NCI-H82 (cell line): Measurements from ENCODE around the gene AIM2.
"Not testable (repeated sequence)": the region's sequence is repeated elsewhere in the genome, so short reads cannot be mapped to it uniquely, and the experiment has no call there.

Experiments used
- DNase-seq: peaks from one replicate; lab custom pipeline; 2025; lab: John Stamatoyannopoulos, UW

The AIM2 gene

DNA sequence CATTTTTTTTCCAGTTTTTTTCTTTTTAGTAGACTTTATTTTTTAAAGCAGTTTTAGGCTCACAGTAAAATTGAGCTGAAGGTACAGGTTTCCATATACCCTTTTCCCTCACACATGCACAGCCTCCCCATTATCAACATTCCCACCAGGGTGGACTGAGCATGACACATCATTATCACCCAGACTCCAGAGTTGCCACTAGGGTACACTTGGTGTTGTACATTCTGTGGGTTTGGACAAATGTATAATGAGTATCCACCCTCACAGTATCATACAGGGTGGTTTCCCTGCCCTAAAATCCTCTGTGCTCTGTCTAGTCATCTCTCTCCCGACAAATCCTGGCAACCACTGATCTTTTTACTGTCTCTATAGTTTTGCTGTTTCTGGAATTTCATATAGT is 3.0 kb upstream of the AIM2 start:
- DNase-seq, result no peak

DNA sequence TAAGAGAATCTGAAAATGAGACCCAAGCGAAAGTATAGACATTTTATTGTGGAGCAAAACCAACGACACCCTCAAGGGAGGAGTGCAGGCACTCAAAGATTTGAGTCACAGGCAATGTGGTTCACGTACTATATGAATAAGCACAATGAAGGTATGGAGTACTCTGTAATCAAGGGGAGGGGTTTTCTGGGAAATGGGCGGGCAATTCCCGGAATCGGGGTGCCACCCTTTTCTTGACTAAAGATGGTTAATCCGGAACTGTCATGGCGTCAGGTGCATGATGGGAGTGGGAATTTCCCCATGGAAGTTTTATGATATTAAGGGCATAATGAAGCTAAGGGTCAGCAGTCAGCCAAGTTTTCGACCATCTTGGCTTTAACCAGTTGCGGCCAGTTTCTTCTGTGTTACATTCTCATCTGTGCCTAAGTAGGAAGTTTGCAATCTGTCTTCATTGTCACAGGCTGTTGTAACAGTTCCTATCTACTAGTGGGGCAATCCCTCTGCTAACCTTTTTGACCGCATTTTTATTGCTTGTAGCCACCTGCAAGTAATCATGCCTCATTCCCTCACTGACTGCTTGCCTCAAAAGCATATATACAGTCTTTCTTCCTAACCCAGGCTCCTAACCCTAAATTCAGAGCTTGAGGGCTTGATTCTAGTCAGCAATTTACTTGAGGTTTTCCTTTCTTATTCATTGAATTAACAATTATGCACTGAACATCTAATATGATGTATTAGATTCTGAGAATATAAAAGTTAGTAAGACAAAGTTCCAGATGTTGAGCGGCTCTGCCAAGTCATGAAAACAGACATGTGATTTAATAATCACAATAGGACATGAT is 775 bp upstream of the AIM2 start:
- no peak for DNase-seq

DNA sequence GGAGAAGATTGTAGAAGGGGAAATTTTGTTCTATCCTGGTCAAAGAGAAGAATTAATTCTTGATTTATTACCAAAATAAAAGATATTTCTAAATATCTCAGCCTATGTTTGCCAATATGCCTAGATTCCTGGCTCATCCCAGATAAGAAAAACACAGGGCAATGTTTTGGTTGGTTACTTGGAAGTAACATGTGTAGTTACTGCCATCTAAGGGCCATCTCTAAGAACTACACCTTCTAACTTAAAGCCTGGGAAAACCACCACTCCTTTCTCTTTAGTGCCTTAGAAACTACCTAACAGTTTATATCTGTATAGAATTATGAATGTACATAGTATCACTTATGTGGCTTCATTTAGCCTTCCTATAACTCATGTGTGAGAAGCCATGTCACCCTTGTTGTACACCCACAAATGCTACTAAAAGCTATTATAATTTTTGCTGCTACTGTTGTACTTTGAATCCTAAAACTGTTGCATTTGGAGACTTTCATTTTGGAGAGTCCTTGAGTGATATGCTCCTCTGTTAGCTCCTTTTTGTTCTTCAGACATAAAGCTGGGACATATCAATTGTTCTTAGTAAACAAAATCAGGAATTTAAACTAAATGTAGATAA is 4.5 kb downstream of the AIM2 start:
- DNase-seq, result peak; percentile 80

DNA sequence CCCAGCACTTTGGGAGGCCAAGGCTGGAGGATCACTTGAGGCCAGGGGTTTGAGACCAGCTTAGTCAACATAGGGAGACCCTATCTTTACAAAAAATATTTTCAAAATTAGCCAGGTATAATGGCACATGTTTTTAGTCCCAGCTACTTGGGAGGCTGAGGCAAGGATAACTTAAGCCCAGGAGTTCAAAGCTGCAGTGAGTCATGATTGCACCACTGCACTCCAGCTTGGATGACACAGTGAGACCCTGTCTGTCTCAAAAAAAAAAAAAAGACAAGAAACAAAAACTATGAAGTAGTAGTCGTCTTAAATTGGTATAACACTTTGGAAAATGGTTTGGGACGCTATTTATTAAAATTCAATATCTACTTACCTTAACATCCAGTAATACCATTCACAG is 7.7 kb downstream of the AIM2 start:
- DNase-seq, result no peak

DNA sequence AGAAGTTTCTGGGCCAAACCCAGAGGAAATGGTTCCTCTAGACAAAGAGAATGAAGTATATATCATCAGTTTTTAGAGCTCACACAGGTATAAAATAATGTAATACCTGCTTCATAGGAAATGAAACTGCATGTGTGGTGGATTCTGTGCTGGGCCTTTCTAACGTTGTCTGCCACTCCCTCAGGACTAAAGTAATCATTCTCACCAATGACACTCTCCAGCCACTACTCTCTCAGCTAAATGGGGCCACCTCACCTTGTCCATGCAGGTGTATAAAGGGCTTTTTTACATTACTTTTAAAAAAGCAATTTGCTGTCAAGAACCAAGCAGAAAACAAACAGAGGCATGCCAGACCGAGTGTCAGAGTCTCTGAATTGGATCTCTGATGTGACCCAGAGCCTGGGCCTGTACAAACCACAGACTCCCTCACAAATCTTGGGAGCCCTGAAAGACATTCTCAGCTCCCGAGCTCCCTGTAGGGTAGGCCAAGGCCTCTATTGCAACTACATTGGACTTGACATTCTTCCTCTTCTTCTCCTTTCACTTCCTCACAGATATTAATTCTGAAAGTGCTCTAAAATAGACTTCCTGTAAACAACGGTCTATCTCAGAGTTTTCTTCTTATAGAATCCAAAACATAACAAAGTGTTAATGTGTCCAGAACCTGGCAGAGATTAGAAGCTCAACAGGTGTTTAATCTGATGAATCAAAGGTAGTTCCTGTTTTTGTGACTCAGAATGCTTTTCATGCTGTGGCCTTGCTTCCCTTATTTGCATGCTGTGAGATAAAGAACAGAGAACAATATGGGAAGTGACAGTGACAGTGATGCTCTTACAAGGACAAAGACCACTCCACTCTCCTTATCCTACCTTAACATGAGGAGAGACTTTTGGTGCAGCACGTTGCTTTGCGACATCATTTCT is 8.6 kb downstream of the AIM2 start:
- no peak for DNase-seq

DNA sequence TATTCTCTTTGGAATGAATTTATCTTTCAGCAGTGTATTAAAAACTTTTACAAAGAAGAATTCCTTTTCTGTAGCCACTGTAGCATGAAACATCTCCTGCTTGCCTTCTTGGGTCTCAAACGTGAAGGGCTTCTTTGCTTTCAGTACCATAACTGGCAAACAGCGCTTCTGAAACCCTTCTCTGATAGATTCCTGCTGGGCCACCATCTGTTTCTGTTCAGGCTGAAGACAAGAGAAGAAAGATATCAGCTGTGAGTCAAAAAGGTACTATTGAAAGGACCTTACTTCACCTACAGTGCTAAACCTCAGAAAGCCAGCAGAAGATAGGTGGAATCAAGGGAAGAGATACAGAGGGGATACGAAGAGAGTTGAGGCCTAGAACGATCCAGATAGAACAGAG is 10.5 kb downstream of the AIM2 start:
- DNase-seq, result no peak

DNA sequence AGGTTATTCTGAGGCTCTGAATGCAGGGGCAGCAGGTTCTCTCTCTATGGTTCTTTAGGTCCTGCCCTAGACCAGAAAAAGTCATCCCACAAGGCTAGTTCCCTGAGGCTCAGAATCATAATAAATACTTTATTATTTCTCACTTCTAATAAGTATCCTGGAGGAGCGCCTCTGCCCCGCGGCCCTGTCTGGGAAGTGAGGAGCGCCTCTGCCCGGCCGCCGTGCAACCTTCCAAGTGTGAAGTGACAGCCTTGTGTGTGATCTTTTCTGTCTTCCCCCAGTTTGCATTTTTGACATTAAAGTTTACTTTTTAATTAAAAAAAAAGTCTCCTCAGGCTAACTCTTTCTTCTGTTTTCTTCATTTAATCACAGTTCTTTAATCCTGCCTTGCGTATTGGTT is 11.5 kb downstream of the AIM2 start:
- DNase-seq, result no peak

- no peak for DNase-seq
Measured at GRCh38 chr1:159058751-159059150, 17.8 kb downstream of the AIM2 start.

DNA sequence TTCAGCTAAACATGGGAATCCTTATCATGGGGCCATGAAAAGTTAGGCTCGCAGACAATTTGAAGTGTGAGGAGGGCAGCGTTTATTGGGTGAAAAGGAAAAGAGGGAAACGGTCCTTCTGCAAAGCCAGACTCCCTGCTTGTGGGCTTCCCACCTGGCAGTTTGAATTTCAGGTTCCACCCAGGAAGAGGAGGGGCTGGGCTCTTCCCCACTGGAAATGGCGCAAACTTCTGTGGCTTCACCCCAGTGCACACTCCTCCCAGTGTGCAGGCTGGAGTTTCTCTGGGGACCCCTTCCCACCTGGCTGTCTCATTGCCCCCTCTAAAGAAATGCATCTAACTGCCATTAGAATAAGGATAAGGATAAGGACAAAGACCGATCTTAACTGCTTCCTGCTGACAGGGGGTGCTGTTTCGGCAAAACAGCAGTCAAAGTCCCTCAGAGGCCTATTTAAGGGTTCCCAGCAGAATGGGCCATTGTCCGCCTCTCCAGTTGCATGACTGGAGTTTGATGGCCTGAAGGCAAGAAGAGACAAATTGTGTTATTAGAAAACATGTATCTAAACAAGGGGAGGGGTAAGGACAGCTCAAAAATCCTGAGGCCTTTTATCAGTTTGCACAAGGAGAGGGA is 20.4 kb downstream of the AIM2 start:
- peak; percentile 26 for DNase-seq

DNA sequence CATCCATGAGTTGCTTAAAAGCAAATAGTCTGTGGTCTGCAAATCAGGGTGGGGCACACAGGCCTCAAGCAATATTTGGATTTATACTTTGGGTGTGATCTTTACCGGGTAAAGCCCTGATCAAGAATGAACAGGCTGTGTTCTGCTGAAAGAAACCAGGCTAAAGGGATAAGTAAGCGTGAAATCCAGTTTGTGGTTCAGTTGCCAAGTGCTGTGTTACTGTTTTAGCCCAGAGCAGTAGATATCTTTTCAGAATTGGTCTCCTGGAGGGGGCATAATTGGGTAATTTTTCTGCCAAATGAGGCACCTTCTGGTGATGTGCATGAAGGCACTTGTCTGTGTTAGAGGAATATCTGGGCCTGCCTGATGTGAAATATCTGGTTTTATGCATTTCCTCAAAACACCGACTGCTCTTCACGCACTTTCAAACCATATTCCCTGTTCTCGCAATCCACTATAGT is 21.4 kb downstream of the AIM2 start:
- no peak for DNase-seq

- DNase-seq, result no peak
Measured at GRCh38 chr1:159054427-159054826, 22.1 kb downstream of the AIM2 start.

GRCh38 chr1:159051436-159051835 is 25.1 kb downstream of the AIM2 start:
- no peak for DNase-seq

GRCh38 chr1:159046486-159046885 is 30.1 kb downstream of the AIM2 start:
- not testable (repeated sequence) for DNase-seq

GRCh38 chr1:159040893-159041724 is 35.5 kb downstream of the AIM2 start:
- DNase-seq, result no peak

- no peak for DNase-seq
Measured at GRCh38 chr1:159040206-159040605, 36.4 kb downstream of the AIM2 start.

GRCh38 chr1:159030877-159031447 is 45.6 kb downstream of the AIM2 start:
- DNase-seq, result no peak

GRCh38 chr1:159030311-159030710 is 46.3 kb downstream of the AIM2 start:
- DNase-seq, result no peak

DNA sequence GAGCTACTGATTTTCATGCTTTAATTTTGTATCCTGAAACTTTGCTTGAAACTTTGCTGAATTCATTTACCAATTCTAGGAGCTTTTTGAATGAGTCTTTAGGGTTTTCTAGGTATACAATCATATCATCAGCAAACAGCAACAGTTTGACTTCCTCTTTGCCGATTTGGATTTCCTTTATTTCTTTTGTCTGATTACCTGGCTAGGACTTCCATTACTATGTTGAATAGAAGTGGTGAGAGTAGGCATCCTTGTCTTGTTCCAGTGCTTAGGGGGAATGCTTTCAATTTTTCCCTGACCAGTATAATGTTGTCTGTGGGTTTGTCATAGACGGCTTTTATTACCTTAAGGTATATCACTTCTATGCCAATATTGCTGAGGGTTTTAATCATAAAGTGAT is 49.7 kb downstream of the AIM2 start:
- DNase-seq, result not testable (repeated sequence)

DNA sequence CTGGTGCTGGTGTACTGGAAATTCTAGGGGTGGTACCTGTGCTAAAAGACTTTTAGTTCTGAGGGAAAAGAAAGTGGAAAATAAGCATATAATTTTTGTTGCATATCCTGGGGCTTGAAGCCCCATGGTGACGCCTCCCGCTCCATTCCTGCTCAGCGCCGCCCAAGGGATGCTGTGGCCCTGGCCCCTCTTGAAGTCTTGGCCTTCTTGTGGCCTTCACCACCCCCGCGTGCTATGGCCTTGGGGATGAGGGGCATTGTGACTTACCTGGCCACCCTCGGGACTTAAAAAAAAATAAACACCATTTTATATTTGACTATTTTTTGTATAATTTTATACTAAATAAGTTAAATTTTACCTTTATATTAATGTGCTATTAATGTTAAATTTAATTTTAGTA is 51.5 kb downstream of the AIM2 start:
- no peak for DNase-seq

GRCh38 chr1:159023723-159024122 is 52.8 kb downstream of the AIM2 start:
- DNase-seq, result peak; percentile 44

GRCh38 chr1:159015440-159015909 is 61.1 kb downstream of the AIM2 start:
- DNase-seq, result peak; percentile 16
